Stimulated activated CD4-positive, alpha-beta T cell treated with anti-CD3 and anti-CD28 coated beads, Interleukin-12 subunit alpha, Interleukin-12 subunit beta, amount 100 ng/mL, for 4 hours (primary cell): Measurements from ENCODE around the gene MSANTD1.

ENCODE experiments used
- DNase-seq: peaks from one replicate; pipeline ENCODE4 v3.0.0-alpha.2; 2020

The MSANTD1 gene

GRCh38 chr4:3304831-3305609 lies 56.1 kb downstream of the MSANTD1 start:
- DNase-seq, result no peak

- DNase-seq, result no peak
Measured at GRCh38 chr4:3305610-3306371, 56.8 kb downstream of the MSANTD1 start.
